Astrocyte (in vitro differentiated cells and primary cell): ENCODE data around the gene USP47.

ENCODE experiments used
- EZH2 ChIP-seq: IDR thresholded peaks from 2 replicates; pipeline ENCODE4 v1.6.1; 2012; ENCODE audit warnings: mild to moderate bottlenecking, low read length, inconsistent platforms; ENCODE audit not compliant: insufficient read depth
- TF ChIP-seq, protein P1 (sequence below): IDR thresholded peaks from 2 replicates; pipeline ENCODE4 v1.5.1; 2011; ENCODE audit warnings: low read depth, mild to moderate bottlenecking, inconsistent platforms, low read length, moderate library complexity; ENCODE audit not compliant: insufficient read depth

- TF ChIP-seq, protein P1, sequence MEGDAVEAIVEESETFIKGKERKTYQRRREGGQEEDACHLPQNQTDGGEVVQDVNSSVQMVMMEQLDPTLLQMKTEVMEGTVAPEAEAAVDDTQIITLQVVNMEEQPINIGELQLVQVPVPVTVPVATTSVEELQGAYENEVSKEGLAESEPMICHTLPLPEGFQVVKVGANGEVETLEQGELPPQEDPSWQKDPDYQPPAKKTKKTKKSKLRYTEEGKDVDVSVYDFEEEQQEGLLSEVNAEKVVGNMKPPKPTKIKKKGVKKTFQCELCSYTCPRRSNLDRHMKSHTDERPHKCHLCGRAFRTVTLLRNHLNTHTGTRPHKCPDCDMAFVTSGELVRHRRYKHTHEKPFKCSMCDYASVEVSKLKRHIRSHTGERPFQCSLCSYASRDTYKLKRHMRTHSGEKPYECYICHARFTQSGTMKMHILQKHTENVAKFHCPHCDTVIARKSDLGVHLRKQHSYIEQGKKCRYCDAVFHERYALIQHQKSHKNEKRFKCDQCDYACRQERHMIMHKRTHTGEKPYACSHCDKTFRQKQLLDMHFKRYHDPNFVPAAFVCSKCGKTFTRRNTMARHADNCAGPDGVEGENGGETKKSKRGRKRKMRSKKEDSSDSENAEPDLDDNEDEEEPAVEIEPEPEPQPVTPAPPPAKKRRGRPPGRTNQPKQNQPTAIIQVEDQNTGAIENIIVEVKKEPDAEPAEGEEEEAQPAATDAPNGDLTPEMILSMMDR, result no peak
- no peak for TF ChIP-seq EZH2
These were observed 137.2 kb downstream of the USP47 start for GRCh38 chr11:11978792-11979487.
